ENCODE data around the gene FAM222B.

- TF ChIP-seq, protein P1, sequence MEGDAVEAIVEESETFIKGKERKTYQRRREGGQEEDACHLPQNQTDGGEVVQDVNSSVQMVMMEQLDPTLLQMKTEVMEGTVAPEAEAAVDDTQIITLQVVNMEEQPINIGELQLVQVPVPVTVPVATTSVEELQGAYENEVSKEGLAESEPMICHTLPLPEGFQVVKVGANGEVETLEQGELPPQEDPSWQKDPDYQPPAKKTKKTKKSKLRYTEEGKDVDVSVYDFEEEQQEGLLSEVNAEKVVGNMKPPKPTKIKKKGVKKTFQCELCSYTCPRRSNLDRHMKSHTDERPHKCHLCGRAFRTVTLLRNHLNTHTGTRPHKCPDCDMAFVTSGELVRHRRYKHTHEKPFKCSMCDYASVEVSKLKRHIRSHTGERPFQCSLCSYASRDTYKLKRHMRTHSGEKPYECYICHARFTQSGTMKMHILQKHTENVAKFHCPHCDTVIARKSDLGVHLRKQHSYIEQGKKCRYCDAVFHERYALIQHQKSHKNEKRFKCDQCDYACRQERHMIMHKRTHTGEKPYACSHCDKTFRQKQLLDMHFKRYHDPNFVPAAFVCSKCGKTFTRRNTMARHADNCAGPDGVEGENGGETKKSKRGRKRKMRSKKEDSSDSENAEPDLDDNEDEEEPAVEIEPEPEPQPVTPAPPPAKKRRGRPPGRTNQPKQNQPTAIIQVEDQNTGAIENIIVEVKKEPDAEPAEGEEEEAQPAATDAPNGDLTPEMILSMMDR (conservative IDR thresholded peaks at IDR 0.05; ENCODE audit: low read depth, low read length) = no peak
- no peak for TF ChIP-seq EZH2 (IDR thresholded peaks at IDR 0.05; ENCODE audit: low read length, unreplicated experiment)
Measured at GRCh38 chr17:28773736-28774135, 68.9 kb downstream of the FAM222B start.

All from PC-3 (cell line).